ENCODE measurements around the gene TET3.

DNA sequence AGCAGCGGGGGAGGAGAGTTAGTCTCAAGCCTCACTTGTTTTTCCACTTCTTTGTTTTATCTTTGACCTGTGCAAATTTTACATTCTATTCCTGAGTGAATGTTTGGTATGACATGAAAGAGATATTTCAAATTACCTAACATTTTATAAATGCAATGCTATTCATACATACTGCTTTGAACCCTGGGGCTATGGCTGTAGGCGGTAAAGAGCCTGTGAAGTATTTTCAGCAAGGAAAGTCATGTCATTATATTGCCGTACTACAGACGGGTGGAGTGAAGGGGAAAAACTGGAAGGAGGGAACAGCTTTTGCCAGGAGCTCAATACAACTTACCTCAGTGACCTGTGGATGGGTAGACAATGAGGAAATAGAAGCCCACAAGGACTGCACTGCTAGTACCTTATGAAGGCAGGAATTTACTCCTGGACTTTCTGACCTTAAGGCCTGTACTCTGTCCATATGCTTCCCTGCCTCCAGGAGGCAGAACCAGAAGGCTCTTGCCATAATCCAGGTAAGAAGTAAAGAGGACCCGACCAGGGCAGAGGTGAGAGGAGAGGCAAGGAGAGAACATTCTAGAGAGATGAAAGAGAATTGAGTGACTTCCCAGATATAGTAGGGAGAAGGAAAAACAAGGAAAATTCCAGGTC lies 28.4 kb upstream of the TET3 start:
- TF ChIP-seq, protein P1, sequence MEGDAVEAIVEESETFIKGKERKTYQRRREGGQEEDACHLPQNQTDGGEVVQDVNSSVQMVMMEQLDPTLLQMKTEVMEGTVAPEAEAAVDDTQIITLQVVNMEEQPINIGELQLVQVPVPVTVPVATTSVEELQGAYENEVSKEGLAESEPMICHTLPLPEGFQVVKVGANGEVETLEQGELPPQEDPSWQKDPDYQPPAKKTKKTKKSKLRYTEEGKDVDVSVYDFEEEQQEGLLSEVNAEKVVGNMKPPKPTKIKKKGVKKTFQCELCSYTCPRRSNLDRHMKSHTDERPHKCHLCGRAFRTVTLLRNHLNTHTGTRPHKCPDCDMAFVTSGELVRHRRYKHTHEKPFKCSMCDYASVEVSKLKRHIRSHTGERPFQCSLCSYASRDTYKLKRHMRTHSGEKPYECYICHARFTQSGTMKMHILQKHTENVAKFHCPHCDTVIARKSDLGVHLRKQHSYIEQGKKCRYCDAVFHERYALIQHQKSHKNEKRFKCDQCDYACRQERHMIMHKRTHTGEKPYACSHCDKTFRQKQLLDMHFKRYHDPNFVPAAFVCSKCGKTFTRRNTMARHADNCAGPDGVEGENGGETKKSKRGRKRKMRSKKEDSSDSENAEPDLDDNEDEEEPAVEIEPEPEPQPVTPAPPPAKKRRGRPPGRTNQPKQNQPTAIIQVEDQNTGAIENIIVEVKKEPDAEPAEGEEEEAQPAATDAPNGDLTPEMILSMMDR (optimal IDR thresholded peaks at IDR 0.05 in 1 of 3, IDR thresholded peaks at IDR 0.05 in 1 of 3, conservative IDR thresholded peaks at IDR 0.05 in 1 of 3; ENCODE audit: extremely low read depth in 1 of 3, insufficient read depth in 2 of 3, low read length in 3 of 3) = no peak
- TF ChIP-seq EZH2 (IDR thresholded peaks at IDR 0.05; ENCODE audit: low read length) = no peak

All from keratinocyte (primary cell).